ENCODE data around the gene TXNRD2.
"Not testable (repeated sequence)": the region's sequence is repeated elsewhere in the genome, so short reads cannot be mapped to it uniquely, and the experiment has no call there.

- not testable (repeated sequence) for TF ChIP-seq POLR2A, CTCF (IDR thresholded peaks at IDR 0.05)
These were observed 58.2 kb downstream of the TXNRD2 start for GRCh38 chr22:19883446-19883845.

Measured in thyroid gland (tissue), 4 donors.